Bronchial epithelial cell (primary cell): ENCODE data around the gene PRKCE. TPM values are rescaled to one million over a fixed set of nuclear protein-coding genes. Genes with fewer than 3 reads are reported as not detected.

Source experiments
- DNase-seq: peaks from one replicate; pipeline ENCODE4 v3.0.0-alpha.2; 2010; ENCODE audit warnings: low read depth
- FAIRE-seq: peaks from 2 replicates; lab custom pipeline; 2011; peaks lifted over from hg19 to GRCh38; lab: Jason Lieb, UNC
- H3K27me3 ChIP-seq: 2 replicates; pipeline ENCODE4 v1.5.1; 2011; ENCODE audit warnings: low read length; ENCODE audit not compliant: control insufficient read depth, insufficient read depth
- H3K36me3 ChIP-seq: 2 replicates; pipeline ENCODE4 v1.5.1; 2011; ENCODE audit warnings: low read length; ENCODE audit not compliant: control insufficient read depth, insufficient read depth
- H3K4me3 ChIP-seq: 2 replicates; pipeline ENCODE4 v1.5.1; 2011; ENCODE audit warnings: mild to moderate bottlenecking, low read depth, low read length, control low read depth
- total RNA-seq: library from RNA; depleted of rRNA; stranded (reverse); fragments of >200 nt; gene quantifications from 2 replicates; pipeline ENCODE4 v1.2.1, GENCODE V29; 2014
- TF ChIP-seq, protein P1 (sequence below): IDR thresholded peaks from 2 replicates; pipeline ENCODE4 v1.5.1; 2011; ENCODE audit warnings: mild to moderate bottlenecking, moderate library complexity, low read length, control low read depth, inconsistent platforms; ENCODE audit not compliant: insufficient read depth, severe bottlenecking

Gene PRKCE
- total RNA-seq, 1 donor from 2014 or later = 6.3 TPM

DNA sequence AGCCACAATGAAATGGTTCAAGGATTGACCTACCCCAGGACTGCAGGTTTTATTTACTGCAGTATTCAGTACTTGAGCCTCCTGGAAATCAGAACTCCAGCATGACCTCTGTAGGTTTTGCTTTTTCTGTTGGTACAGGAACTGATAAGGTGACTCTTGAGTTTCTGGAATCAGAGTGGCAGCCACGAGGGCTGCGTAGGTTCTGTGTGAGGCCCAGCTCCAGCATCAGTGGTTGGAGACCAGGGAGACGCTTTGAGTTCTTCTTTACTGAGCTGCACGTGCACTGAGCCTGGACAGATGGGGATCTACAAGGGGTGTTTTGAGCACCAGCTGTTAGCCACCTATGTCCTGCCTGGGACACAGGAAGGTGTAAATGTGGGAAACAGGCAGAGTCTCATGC lies 423.0 kb downstream of the PRKCE start:
- no peak for FAIRE-seq

DNA sequence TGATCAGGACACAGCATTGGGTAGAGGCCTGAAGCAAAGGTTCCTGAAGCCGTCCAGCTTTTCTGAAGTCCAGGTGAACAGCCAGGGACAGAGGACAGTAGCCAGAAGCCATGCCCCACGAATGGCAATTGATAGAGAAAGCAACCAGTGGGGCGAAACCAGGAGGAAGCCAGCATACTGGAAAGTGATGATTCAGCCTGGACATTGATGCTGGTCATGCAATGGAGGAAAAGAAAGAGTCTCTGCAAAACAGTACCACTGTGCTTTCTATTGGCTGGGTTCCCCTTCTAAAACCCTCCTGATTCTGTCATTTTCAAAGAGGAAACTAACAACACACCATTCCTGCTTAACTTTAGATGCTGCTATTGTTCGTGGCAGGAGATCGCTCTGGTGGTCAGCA lies 424.4 kb downstream of the PRKCE start:
- H3K36me3 ChIP-seq = no peaks in the 10 kb centered on the region
- DNase-seq (no peak), FAIRE-seq (no peak)
- H3K4me3 ChIP-seq = no peak overlapping the region
- TF ChIP-seq, protein P1, sequence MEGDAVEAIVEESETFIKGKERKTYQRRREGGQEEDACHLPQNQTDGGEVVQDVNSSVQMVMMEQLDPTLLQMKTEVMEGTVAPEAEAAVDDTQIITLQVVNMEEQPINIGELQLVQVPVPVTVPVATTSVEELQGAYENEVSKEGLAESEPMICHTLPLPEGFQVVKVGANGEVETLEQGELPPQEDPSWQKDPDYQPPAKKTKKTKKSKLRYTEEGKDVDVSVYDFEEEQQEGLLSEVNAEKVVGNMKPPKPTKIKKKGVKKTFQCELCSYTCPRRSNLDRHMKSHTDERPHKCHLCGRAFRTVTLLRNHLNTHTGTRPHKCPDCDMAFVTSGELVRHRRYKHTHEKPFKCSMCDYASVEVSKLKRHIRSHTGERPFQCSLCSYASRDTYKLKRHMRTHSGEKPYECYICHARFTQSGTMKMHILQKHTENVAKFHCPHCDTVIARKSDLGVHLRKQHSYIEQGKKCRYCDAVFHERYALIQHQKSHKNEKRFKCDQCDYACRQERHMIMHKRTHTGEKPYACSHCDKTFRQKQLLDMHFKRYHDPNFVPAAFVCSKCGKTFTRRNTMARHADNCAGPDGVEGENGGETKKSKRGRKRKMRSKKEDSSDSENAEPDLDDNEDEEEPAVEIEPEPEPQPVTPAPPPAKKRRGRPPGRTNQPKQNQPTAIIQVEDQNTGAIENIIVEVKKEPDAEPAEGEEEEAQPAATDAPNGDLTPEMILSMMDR = no peak
- no peaks in the 10 kb centered on the region for H3K27me3 ChIP-seq

More for the DNA sequence above, 423.0 kb downstream of the PRKCE start:
- H3K36me3 ChIP-seq = no peaks in the 10 kb centered on the region
- no peak for DNase-seq
- TF ChIP-seq, protein P1 = no peak
- no peak overlapping the region for H3K4me3 ChIP-seq
- H3K27me3 ChIP-seq = no peaks in the 10 kb centered on the region

DNA sequence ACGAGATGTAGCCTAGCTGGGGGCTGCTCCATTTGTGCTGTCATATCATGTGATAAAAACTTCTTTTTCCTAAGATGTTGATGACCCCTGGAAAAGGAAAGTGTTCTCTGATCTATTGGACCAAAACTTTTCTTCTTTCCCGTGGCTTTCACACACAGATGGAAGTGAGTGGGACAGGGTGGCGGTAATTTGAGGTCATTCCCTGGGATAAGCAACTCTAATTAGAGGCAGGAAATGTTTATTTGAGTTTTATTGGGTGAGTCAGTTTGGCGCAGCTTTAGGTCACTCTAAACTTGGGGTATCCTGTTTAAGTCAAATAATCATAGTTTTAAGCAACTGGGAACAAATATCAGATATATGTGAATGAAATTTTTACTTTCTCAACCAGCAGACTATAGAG lies 424.8 kb downstream of the PRKCE start:
- FAIRE-seq (no peak), DNase-seq (no peak)
- H3K27me3 ChIP-seq = no peaks in the 10 kb centered on the region
- TF ChIP-seq, protein P1 = no peak
- no peaks in the 10 kb centered on the region for H3K36me3 ChIP-seq
- no peak overlapping the region for H3K4me3 ChIP-seq

DNA sequence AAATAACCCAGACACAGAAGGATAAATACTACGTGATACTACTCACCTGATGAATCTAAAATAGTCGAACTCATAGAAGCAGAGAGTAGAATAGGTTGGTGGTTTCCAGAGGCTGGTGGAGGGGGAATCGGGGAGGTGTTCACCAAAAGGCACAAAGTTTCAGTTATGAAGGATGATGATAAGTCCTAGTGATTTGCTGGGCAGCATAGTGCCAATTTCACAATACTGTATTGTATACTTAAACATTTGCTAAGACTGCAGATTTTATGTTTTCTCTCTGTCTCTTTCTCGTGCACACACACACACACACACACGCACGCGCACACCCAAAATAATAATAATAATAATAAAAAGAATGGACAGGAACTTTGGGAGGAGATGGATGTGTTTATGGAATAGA lies 425.4 kb downstream of the PRKCE start:
- no peaks in the 10 kb centered on the region for H3K27me3 ChIP-seq
- H3K4me3 ChIP-seq = no peak overlapping the region
- no peaks in the 10 kb centered on the region for H3K36me3 ChIP-seq
- no peak for DNase-seq
- TF ChIP-seq, protein P1 = no peak
- FAIRE-seq = no peak

DNA sequence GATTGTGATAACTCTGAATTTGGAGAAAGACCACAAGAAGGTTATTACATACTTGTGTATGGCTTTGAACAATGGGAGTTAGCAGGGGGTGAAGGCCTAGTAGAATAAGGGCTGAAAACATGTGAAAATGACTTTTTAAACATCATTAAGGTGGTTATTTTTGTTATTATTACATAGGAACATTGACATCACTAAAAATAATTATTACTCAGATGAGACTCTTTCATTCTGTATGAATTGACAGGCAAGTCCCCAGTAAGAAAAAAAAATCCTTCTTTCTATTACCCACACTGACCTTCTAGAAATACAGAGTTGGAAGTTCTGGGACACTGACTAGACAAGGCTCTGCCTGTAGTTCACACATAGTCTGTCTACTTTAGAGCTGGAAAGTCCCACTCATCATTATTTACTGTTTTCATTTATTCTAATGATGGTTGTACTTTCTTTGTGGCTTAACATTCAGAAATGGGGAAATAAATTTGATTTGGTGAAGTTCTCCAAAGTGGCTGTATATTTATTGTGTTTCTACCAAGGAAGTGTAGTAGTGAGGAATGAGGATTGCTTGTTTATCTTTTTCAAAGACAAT lies 426.1 kb downstream of the PRKCE start:
- DNase-seq = no peak
- no peak overlapping the region for H3K4me3 ChIP-seq
- TF ChIP-seq, protein P1 = no peak
- H3K27me3 ChIP-seq = no peaks in the 10 kb centered on the region
- no peaks in the 10 kb centered on the region for H3K36me3 ChIP-seq
- no peak for FAIRE-seq

DNA sequence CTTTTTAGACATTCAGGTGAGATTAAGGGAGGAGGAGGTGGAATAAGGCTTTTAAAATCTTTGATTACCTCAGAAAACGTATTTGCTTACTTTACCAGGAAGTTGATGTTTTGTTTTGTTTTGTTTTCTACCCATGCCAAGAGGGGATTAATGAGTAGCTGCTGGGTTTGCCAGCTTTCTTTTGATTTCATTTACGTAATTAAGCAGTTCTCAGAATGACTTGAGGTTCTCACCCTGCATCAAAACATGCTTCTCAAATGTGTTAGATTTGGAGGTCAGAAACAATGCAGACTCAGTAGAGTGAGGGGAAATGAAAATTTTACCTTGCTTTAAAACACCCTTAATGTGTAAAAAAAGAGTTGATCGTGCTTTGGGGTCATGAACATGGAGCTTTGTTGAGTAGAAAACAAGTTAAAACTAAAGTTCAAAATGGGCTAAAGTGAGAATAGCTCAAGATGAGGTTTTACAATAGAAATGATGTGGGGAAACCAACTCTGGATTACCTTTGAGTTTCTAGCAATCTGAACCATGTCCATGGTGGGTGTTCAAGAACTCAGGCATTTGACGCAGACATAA lies 428.6 kb downstream of the PRKCE start:
- Histone ChIP-seq H3K27me3 (no peaks in the 10 kb centered on the region), H3K4me3 (no peak overlapping the region), H3K36me3 (no peaks in the 10 kb centered on the region)
- FAIRE-seq (no peak), DNase-seq (no peak)
- TF ChIP-seq, protein P1 = no peak
